Upper lobe of left lung (tissue), 4 donors: ENCODE data around the gene RSF1.

Experiments used
- CTCF ChIP-seq, 6 experiments: fragments of 450-650 bp in 4 of 6; fragments of 200-600 bp in 2 of 6; sonication (generic) in 2 of 6; IDR thresholded peaks; one replicate each; pipeline ENCODE4 v1.5.1; 2016 to 2019; ENCODE audit warnings: antibody characterized with exemption in 6 of 6
- EP300 ChIP-seq, 4 donors: sonication (generic); formaldehyde crosslinking; IDR thresholded peaks; one replicate each; pipeline ENCODE4 v1.5.1; 2017; ENCODE audit warnings: antibody characterized with exemption in 4 of 4, control low read depth in 2 of 4

- no peak for TF ChIP-seq CTCF (IDR thresholded peaks at IDR 0.05)
- no peak for TF ChIP-seq EP300 (IDR thresholded peaks at IDR 0.05)
Measured at GRCh38 chr11:77636731-77637344, 183.7 kb downstream of the RSF1 start.
